Left cardiac atrium (tissue), 4 donors: ENCODE measurements around the gene MGA. TPM values are rescaled to one million over a fixed set of nuclear protein-coding genes. Genes with fewer than 3 reads are reported as not detected.

Source experiments
- ATAC-seq, 2 donors: fragments of 200-7000 bp; cut with Tn5 transposase; one replicate each; pipeline ENCODE4 v1.9.1; 2020; ENCODE audit warnings: mild to moderate bottlenecking in 2 of 2, moderate library complexity in 2 of 2
- DNase-seq: peaks from one replicate; pipeline ENCODE4 v3.0.0-alpha.2; 2020
- intact Hi-C, 2 donors: fragments of 100-400 bp; cut with DNase I; formaldehyde crosslinking; loops; one replicate each; pipeline versions ENCODE4 v1.14.1 to v1.15.1; 2022 to 2023
- total RNA-seq, 2 donors: library from RNA; stranded (reverse); fragmentation: NEBNext Ultra II Directional; extraction: Animal tissue kit (Norgen Biotek cat#: 25700); gene quantifications; one replicate each; pipeline ENCODE4 v1.2.1, GENCODE V29; 2021
- donor health status: DM: no; HTN: yes; CAD: no.
- donor health status: DM: no; HTN: yes; CAD: no; lungs with severe emphysema.
- donor health status: DM: yes; HTN: yes; CAD: no.
- donor health status: Dilated cardiomyopathy.

Gene MGA
- total RNA-seq, 2 donors from 2014 or later, result 31.6 to 32.0 TPM

DNA sequence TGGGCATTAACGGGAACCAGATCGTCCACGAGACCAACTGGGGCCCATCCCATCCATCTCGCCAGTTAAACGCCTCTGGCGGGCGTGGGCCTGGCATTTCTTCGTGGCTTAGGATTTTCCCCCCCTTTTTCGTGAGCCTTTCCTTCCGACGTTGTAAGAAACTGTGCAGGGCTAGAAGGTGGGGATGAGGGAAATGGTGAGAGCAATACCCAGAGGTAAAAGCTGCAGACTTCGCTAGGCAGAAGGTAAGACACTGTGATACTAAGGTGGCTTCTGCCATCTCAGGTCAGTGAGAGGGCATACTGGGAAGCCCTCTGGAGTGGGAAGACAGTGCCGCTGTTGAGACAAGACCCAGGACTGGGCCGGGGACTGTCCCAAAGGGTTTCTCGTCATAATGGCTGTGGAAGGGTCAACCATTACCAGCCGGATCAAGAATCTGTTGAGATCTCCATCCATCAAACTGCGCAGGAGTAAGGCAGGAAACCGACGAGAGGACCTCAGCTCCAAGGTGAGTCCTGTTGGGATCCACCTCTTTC is 114.7 kb downstream of the MGA start:
- peak; percentile 4 to 29 for ATAC-seq
- intact Hi-C loops, result loop anchor here (5.0 to 10.0 kb wide), 3 partner anchors 37 to 210 kb away; no protein-coding TSS in a partner anchor
- DNase-seq, result no peak

DNA sequence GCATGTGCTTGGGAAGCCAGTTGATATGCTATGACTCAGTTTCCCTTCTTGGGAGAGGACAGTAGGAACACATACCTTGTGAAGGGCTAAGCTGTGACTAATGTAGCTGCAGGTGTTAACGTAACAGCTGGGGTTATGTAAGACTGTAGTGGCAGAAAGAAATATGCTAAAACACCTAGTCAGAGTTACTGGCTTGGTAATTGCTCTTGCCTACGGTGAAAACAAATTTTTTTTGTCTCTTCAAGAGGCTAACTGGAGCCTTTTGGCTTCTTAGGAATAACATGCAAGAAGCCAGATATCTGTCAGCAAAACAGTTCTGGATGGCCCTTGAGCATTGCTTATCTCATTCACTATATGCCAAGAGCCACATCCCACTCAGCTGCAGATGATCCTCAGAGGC is 115.4 kb downstream of the MGA start:
- intact Hi-C loops, result loop anchor here in 1 of 2 donors (10.0 kb wide), 2 partner anchors 129 to 209 kb away; no protein-coding TSS in a partner anchor
- DNase-seq, result no peak
- ATAC-seq, result peak in 1 of 2 donors; percentile 13

DNA sequence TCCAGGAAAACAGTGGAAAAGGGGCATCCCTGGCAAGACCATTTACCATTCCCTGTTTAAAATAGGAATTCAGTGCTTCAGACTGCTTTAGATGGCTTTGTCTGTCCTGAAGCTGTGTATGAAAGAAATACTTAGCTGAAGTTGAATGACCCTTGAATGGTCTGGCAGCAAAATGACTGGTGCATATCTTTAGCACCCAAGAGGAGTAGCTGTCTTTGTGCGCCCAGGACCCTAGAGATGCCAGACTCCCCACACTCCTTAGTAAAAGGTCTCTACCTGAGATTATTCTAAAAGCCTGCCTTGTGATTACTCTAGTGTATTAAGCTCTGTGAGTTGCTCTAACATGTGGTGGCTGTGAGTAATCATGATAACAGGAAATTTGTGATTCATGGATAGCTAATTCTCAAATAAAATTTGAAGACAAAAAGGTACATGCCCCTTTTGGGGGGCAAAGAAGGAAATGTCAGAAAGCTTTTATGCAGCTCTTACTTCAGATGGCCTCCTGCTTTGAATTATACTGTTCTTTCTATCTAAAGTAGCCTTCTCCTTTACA is 117.3 kb downstream of the MGA start:
- ATAC-seq (no peak), DNase-seq (no peak)
- intact Hi-C loops, result loop anchor here in 1 of 2 donors (10.0 kb wide), 2 partner anchors 127 to 207 kb away; no protein-coding TSS in a partner anchor

DNA sequence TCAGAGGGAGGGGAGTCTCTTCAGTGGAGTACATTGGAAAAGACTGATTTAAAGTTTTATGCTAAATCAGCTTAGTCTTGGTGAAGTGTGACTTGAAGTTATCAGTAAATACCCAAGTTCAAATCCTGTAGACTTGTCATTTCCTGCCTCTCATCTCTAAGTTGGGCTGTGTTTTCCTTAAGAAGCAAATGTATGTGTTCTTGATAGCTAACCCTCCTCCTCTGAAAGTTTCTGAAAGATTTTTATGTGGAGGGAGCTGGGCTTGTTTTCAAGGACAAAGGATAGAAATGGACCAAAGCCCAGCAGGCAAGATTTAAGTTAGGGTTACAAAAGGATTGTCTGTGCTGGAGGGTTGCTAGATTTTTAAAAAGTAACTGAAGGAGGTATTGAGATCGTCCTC is 118.3 kb downstream of the MGA start:
- intact Hi-C loops, result loop anchor here in 1 of 2 donors (10.0 kb wide), 2 partner anchors 126 to 206 kb away; no protein-coding TSS in a partner anchor
- no peak for ATAC-seq
- DNase-seq, result no peak

DNA sequence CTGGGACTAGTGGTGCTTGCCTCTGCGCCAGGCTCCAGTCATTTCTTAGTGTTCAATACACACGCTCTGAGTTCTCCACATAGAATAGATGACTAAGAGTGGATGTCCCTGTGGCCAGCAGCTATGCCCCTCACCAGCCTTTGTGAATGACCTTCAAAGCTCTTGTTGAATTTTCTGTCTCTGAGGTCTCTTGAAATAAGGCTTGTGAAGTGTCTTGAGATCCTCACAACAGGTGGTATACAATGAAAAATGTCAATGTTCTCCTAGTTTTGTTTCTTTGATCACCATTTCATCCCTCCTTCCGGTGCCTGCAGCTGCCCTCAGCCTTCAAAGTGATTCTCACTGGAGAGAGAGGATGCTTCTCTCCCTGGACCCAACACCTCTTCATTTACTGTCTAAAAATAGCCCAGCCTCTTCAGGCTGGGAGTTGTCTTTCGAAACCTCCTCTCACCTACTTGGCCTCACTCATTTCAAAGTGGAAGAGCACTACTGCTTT is 119.5 kb downstream of the MGA start:
- intact Hi-C loops, result loop anchor here in 1 of 2 donors (10.0 kb wide), 2 partner anchors 125 to 205 kb away; no protein-coding TSS in a partner anchor
- ATAC-seq (peak; percentile 74 to 81), DNase-seq (no peak)

DNA sequence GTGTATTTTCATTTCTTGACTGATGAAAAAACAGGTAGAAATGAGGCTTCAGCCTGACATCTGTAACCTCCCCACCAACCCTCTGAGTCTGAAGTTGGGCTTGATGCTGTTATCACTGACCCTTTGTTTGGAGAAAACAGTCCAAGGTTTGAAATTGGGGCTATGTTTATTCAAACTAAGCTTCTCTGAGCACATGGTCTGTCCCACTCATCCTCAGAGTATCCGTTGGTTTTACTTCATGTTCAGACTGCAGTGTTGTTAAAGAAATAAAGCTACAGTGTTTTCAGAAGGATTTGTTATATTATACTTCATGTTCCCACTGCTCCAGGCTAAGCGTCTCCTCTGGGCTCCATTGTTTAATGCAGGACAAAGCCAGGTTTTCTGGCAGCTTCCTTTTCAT is 120.1 kb downstream of the MGA start:
- DNase-seq (no peak), ATAC-seq (no peak)
- intact Hi-C loops, result no loop called here

- ATAC-seq, result no peak
- no peak for DNase-seq
- intact Hi-C loops, result no loop called here
Measured at GRCh38 chr15:41780727-41781126, 120.5 kb downstream of the MGA start.

DNA sequence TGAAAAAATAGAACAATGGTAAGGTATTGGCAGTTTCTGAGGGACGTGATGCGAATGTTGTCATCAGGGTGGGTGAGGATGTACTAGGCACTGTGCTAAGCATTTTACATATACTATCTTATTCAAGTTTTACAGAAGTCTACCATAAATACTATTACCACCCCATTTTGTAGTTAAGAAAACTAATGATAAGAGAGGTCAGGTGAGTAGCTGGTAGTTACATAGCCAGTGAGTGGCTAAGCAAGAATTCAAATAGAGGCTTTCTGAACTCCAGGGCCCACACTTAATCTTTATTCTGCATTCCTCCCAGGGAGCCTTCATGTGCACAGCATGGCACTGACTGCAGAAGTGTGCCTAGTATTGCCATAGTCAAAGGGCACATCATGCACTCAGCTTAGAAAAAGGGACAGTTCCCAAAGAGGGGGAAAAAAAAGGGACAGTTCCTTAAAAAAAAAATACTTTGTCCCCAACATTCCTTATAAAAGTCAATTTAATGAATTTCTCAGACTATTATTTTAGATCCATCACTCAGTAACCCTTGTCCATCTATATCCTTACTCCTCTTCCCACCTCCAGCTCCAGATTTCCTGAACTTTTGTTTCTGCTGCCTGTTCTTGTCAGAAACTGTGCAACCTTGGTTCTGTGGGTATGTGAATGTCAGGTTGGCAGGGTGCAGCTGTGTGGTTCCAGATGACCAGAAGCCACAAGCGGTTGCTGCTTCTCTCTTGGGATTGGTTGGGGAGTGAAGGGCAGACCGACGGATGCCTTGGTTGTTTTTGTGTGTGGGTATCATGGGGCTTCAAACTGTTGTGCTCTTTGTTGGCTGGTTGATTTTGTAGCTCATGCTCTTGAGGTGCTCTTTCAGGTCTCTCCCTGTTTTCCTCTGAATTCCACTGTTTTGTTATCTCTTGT is 122.4 kb downstream of the MGA start:
- DNase-seq (no peak), ATAC-seq (no peak)
- intact Hi-C loops, result no loop called here

- intact Hi-C loops, result no loop called here
- ATAC-seq, result no peak
- DNase-seq, result no peak
Measured at GRCh38 chr15:41783296-41783695, 123.1 kb downstream of the MGA start.

GRCh38 chr15:41788262-41788661 is 128.1 kb downstream of the MGA start:
- no peak for ATAC-seq
- no peak for DNase-seq
- intact Hi-C loops, result no loop called here

GRCh38 chr15:41789236-41789635 is 129.0 kb downstream of the MGA start:
- peak; percentile 53 to 82 for ATAC-seq

GRCh38 chr15:41789662-41790061 is 129.5 kb downstream of the MGA start:
- no peak for ATAC-seq
- intact Hi-C loops, result no loop called here
- DNase-seq, result no peak

More at GRCh38 chr15:41789236-41789635, 129.0 kb downstream of the MGA start:
- DNase-seq, result no peak
- intact Hi-C loops, result no loop called here

DNA sequence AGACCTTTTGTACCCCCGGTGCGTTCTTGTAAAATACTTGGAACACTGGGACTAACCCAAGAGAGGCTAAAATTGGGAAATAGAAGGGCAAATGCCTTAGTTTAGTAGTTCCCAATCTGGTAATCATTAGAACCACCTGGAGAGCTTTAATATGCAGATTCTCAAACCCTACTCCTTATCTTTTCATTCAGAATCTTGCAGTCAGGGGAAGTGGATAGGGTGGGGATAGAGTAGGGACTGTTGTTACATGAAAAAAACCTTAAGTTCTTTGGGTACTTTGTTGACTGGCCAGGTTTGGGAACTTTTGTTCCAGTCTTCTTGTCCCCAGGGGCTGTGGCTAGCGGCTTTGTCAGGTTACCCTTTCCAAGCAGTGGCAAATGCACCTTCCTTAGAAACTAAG is 130.0 kb downstream of the MGA start:
- ATAC-seq (no peak), DNase-seq (no peak)
- intact Hi-C loops, result no loop called here

- intact Hi-C loops, result no loop called here
- ATAC-seq (peak; percentile 45 to 62), DNase-seq (peak; percentile 47)
Measured at GRCh38 chr15:41790756-41791546, 130.7 kb downstream of the MGA start.

DNA sequence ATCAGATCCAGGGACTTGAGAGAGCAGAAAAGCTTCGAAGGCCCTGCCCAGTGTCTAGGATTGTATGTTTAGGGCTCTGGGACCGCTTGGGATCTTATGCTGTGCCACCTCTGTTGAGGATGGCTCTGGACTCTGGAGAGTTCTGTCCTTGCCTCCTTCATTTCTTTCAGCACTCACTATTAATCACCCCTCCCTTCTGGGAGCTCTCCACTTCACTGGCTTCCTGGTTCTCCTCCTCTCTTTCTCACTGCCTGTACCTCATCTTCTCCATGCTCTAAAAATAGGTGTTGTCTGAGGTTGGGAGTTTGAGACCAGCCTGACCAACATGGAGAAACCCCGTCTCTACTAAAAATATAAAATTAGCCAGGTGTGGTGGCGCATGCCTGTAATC is 131.3 kb downstream of the MGA start:
- DNase-seq, result no peak
- intact Hi-C loops, result no loop called here
- ATAC-seq, result peak in 1 of 2 donors; percentile 21

DNA sequence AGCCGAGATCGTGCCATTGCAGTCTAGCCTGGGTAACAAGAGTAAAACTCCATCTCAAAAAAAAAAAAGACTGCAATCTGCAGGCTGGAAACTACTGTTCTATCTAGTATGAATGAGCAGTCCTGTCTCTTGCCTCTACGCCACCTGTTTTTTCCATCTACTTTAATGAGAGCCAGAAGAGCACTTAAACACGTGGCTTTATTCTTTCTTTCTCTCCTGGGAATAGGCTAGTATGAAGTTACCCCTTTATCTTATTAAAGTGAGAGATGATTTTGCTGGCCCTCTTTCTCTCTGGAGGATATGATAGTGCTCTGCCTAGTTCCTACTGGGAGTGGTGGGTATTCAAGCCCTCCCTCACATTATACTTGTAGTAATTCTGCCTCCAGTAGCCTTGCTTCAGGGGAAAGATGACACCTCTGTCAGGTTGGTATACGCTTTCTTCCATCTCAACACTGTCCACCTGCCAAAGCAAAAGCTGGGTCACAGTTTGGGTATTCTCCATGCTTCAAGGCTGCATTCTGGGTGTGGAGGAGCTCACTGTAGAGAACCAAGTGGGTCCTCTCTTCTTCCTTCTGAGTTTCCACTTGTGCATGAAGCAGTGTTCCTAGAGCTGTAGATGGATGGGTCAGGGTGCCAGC is 131.9 kb downstream of the MGA start:
- DNase-seq, result no peak
- intact Hi-C loops, result no loop called here
- ATAC-seq, result no peak

GRCh38 chr15:41794081-41794480 is 133.9 kb downstream of the MGA start:
- no peak for DNase-seq
- intact Hi-C loops, result no loop called here
- ATAC-seq, result no peak

- peak in 1 of 2 donors; percentile 30 for ATAC-seq
- DNase-seq, result no peak
- intact Hi-C loops, result no loop called here
Measured at GRCh38 chr15:41795996-41796856, 136.0 kb downstream of the MGA start.
